Lung microvascular endothelial cell (primary cell): Measurements from ENCODE around the gene MAD1L1. TPM values are rescaled to one million over a fixed set of nuclear protein-coding genes. Genes with fewer than 3 reads are reported as not detected.

Experiments
- DNase-seq, 2 donors: peaks; one replicate each; pipeline versions ENCODE4 v3.0.0 to v3.0.0-alpha.2; 2010; ENCODE audit warnings: low read depth in 2 of 2
- total RNA-seq: library from RNA; depleted of rRNA; stranded (reverse); fragments of >200 nt; gene quantifications from 2 replicates; pipeline ENCODE4 v1.2.1, GENCODE V29; 2014

Gene MAD1L1
- total RNA-seq, 1 donor from 2014 or later = 46.0 TPM

DNA sequence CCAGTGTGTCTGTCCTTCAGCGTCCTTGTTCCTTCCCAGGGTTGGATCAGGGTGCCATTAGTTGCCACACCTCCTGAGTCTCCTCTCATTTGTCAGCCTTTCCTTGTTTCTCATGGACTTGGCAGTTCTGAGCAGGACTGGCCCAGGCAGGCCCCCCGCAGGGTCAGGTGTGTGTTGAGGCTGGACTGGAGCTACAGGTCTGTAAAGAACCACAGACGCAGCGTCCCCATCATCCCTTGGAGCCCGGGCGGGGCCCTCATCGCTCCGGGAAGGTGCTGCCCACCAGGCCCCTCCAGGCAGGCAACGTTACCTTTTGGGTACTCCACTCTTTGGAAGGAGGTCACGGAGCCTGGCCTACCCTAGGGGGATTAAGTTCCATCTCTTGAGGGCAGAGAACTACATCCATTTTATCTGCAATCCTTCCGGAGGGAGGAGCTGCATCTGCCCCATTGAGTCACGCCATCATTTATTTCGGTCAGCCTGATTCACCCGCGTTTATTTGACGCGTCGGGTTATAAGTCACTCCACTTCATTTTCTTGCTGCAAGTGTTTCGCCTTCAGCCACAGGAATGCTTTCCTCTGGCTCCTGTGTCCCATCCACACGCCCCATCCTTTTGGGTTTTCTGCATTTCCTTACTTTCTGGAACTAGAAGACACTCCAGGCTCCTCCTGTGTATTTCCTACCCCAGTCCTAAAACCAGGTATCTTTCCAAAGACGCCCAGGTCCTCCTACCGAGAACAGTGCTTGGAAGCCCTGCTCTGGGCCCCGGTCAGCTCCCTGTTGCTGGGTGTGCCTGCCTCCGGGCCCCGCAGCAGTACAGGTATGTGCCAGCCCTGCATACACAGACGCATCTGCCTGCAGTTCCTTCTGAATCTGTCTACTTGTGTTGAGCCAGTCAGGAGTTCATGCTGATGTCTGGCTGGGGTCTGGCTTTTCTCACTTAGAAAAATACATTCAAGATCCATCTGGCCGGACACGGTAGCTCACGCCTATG is 141.9 kb downstream of the MAD1L1 start:
- DNase-seq = no peak

DNA sequence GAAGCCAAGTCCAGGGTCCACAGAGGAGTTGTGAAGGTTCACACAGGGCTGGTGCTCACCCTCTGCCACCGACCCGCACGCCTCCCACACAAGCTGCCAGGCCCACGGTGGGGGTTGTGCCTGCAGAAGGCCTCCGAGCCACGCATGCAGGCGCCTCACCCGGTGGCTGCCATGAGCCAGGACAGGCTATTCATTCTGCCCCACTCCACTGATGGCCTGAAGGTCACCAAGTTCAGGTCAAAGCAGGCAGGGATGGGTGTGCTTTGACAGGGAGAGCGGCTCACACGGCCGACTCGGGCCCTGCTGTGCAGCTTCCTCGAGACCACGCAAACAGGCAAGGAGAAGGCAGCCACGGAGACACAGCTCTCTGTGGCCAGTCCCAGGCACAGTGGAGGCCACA is 143.9 kb downstream of the MAD1L1 start:
- no peak for DNase-seq

DNA sequence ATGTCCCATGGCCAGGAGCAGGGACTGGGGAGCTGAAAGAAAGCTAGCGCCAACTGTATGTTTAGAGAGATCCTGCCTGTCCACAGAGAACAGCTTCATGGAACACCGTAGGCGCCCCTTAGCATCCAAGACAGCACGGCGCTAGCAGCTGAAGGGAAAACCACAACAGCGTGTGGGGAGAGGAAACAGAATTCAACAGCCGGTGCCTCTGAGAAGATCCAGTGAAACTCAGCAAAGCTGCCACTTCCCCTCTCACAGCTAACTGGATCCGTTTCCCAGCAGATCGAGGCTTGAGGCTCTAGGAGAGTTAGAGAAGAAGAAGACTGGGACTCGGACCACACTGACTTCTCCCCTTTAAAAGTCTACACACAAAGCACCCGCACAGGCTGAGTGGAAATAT is 145.0 kb downstream of the MAD1L1 start:
- DNase-seq = no peak

DNA sequence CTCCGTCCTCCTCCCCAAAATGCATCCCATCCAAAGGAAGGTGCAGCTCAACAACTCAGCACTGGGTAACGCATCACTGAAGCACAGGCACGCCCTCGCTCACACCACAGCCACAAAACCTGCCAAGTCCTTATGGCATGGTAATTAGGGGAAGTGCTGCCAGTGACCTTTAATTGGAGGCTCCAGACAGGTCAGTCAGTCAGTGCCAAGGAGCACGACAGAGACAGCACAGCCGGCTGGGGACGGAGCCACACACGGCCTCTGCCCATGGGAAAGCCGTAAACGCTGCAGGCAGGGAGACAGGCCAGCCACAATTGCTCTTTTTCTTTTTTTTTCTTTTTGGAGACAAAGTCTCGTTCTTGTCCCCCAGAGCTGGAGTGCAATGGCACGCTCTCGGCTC is 146.5 kb downstream of the MAD1L1 start:
- no peak for DNase-seq

DNA sequence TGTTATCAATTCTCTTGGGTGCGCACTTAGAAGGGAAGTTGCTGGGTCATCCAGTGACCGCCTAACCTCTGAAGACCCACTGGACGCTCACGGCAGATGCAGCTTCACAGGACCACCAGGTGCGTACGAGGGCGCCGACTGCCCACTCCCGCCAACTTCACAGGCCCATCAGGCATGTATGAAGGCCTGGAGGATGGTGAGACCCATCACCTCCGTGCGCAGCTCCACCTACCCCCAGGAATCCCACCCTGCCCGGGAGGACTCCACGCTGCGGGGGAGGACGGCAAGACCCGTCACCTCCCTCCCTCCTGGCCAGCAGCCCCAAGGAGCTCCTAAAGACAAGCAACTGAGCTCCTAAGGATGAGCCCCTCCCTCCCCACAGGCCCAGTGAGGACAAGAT is 146.9 kb downstream of the MAD1L1 start:
- no peak for DNase-seq

DNA sequence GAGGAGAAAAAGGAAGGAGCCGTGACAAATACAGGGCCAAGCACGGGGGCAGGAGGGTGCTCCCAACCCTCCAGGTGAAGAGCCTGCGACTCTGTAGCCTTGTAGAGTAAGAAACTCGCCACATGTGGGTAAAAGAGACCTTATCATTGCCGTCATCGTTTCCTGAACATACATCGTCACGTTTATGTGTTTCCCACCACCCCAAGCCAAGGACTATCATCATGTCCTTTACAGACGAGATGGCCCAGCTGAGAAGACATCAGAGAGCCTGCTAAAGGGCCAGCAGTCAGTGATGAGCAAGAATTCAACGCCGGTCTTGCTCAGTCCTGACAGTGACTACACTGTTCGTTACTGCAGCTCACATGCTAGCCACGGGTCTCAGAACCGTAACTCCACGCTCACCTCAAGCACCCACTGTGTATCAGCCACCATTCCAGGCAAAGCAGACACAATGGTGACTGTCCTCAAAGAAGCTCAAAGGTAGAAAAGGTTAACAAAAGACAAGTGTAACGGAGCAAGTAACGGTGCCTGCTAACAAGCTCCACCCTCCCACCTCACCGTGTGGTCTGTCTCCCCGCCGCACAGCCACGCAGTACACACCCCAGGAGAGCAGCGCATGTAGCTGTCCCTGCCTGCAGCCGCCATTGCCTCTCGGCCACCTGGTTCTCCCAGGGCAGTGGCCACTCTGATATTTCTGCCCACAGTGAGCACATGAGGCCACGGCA is 147.8 kb downstream of the MAD1L1 start:
- no peak for DNase-seq

DNA sequence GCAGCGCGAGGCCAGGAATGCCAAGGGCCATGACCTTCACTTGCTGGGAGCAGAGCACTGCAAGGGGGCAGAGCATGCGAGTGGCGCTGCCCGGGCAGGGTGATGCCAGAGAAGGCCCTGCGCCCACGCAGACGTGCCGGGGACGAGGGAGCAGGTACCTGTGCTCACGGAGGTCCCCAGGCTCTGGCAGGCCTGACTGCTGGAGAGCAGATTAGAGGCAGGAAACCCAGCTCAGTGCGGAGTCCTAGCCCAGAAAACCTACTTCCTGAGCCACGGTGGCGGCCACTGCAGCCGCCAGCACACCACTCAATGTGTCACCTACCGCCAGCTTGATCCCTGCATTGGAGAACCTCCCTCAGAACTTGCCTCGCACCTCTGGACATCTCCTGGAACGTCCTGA is 148.4 kb downstream of the MAD1L1 start:
- DNase-seq = no peak

DNA sequence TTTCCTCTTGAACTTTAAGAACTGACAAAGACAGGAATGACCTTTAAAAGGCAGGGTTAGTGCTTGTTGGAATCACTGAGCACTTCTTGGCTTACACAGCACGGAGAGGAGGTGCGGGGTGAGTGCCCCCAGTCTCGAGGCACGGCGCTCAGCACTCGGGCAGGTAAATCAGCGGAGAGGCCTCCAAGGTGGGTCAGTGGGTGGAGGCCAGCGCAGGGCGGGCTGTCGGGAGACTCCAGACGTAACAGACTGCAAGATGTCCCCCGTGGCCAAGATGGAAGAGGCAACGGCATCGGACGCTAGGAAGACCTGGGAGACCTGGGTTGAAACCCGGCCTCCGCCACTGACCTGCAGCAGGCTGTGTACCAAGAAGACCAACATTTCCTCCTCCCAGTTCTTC is 149.4 kb downstream of the MAD1L1 start:
- DNase-seq = no peak

DNA sequence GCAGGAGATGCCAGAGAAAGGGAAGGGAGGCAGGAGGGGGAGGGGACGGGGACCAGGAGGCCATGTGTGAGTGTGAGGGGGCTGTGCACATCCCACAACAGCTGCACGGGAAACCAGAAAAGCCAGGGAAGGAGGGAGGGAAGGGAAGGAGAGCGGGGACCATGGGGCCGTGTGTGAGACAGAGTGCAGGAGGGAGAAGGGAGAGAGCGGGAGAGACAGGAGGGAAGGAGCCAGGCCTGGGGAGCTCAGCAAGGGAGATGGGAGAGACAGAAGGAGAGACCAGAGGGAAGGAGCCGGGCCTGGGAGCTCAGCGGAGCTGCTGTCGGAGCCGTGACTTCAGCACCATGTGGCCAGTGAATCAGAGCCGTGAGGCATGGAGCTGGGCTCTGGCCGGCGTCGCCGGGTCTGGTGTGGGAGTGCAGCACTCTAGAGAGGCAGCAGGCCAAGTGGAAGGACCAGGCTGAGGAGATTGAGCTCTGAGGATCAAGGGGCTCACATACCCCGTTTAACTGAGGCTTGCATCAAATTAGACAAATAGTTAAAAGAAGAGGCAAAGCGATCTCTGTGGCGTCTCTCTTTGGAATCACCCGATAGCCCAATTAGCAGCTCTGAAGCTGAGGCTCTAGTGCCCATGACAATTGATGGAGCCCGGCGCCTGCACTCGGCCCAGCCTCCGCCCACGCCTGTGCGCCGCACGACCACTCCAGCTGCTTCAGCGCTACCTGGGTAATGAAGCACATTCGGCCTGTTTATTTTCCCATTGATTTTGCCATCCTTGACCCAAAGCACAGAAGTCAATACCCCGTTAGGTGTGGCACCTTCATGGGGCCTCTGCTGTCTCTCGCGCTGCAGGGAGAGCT is 150.4 kb downstream of the MAD1L1 start:
- DNase-seq = no peak

DNA sequence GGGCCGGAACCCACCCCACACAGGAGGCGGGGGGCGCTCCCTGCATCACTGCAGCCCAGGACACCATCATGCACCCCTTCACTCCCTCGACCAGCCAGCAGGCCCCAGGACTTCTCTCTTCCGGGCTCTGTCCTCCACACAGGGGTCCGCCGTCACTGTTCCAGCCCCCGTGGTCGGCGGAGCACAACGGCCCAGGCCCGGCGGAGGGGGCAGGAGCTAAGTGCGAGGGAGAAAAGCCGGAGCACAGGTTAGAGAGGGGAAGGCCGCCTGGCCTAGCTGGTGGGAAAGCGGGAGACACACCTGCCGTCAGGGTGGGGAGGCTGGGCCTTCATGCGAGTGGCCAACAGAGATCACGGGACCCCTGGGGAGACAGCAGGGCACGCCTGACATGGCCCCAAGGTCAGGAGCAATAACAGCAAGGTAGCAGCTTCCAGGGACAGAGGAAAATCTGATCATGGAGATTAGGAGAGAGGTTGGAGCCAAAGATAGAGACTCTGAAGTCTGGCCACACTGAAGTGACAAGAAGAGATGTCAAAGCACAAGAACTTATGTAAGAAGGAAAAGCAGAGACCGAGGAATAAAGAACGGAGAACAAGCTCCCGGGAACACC is 151.1 kb downstream of the MAD1L1 start:
- DNase-seq = no peak

DNA sequence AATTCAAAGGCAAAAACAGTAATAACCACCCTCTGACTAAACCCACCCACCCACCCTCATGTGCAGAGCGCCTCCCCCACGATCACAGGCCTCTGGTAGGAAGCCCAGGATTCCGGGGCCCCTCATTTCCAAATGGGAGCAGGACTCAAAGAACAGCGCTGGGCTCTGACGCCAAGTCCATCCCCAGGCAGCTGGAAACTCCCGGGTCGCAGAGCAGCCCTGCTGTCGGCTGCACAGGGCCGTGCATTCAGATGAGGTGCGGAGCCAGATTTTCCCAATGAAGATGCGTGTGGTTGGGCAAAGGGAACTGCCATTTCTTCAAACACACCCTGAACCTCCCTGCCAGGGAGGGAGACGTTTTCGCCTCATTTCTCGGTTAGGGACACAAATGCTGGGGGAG is 152.3 kb downstream of the MAD1L1 start:
- DNase-seq = no peak

DNA sequence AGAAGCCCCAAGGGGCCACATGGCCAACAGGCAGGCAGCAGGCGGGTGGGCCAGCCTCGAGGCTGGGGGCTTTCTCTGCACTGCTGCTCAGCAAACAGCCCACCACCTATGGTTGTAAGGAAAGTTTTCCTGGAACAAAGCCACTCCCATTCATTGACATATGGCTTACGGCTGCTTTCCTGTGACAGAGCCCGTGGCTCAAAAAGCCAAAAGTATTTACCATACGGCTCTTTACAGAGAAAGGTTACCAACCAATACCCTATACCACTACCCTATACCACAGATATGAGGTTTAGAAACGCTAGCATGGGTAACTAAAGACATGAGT is 152.7 kb downstream of the MAD1L1 start:
- no peak for DNase-seq

DNA sequence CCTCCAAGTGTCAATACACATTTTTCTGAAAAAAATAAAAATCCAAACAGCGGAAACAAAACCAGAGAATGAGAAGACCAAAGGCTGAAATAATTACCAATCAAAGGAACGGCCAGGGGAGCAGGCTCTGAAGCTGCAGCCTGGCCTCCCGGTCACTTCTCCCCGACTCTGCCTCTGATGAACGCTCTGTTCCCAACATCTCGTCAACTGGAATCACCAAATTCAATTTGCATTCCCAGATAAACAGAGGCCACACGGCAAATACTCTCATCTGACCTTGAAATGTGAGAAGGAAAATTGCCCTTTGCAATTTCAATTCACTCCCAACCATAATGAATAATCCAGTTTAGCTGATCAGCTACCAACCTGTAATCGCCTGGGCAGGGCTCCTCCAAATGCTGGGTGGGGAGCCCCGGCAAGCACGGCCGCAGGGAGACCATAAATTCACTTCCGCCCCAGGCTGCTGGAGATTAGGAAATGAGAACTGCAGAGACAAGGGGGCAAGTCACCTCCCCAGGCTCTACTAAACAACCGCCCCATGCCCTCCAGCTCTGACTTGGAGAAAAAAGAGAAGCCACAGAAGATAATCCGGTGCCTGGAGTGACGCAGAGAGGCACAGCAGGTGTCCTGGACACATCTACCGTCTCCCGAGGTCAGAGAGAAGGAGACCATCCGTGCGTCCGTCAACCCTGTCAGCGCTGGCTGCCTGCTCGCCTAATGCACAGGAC is 153.2 kb downstream of the MAD1L1 start:
- no peak for DNase-seq

DNA sequence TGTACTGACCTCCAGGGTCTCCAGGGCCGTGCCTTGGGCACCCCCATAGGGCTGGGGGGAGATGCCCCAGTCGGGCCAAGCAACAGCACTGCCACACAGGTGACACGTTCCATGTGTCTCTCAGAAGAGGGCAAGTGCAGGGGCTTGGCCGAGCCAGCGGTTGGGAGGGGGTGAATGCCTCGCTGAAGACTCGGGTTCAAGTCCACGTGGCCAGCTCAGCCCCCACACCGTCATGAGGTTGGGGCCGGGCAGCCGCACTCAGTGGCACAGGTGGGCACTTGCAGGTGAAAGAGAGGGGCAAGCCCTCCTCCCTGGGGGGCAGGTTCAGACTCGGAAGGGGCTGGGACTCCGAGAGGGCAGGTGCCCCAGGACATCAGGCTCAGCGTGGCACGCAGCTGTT is 153.8 kb downstream of the MAD1L1 start:
- DNase-seq = no peak

DNA sequence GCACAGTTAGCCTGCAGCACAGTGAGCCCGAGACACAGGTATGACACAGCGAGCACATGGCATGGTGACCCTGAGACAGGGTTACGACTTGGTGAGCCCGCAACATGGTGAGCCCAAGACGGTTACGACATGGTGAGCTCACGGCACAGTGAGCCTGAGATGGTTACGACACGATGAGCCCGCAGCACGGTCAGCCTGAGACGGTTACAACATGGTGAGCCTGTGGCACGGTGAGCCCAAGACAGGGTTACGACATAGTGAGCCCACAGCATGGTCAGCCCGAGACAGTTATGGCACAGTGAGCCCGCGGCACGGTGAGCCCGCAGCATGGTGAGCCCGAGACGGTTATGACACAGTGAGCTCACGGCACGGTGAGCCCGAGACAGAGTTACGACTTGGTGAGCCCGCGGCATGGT is 156.1 kb downstream of the MAD1L1 start:
- DNase-seq = no peak

DNA sequence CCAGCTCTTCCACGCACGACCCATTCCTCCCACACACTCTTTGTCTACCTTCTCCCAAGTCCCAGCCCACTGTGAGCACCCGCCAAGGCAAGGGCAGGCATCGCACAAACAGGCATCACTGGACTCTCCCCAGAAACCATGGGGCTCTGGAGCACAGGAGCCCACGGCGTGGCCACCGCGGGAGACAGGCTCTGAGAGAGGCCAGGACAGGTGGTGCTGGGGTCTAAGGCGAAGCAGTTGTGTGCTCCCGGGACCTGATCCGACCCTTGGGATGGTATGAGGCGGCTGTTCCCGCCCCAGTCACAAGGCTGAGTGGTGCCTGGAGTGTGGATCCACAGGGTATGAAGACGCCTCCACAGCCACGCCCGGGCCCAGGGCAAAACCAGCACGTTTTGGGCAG is 156.9 kb downstream of the MAD1L1 start:
- DNase-seq = no peak

DNA sequence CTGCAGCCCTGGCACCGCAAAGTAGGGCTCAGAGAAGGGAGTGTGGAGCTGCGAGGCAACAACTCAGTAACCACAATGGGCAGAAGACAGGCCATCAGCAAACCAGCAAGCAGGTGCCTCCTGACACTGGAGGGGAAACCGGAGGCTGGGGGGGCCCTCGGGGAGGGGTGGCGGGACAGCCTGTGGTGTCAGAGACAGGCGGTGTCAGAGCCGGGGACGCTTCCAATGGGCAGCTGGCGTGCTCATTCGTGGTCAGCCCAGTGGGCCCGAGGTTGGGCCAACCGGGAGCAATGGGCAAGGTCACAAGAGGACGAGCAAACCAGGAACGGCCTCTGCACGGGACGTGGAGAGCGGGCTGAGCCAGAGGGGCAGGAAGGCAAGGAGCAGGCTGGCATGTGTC is 158.1 kb downstream of the MAD1L1 start:
- DNase-seq = no peak

DNA sequence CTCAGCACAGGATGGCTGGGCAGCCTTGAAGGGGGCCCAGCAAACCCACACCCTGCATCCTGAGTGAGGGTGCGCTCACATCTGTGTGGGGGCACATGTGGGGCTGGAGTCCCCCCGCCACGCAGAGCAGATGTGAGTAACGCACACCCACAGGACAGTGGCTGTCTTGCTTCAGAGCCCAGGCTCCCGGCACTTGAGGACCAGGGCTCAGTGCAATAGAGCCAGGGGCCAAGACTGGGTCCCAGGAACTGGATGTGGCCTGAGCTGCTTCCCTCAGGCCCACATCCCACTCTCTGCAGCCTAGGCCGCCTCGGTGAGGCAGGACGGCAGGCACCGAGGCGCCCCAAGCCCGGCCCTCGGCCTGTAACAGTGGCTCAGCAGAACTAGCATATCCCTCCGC is 159.9 kb downstream of the MAD1L1 start:
- no peak for DNase-seq

DNA sequence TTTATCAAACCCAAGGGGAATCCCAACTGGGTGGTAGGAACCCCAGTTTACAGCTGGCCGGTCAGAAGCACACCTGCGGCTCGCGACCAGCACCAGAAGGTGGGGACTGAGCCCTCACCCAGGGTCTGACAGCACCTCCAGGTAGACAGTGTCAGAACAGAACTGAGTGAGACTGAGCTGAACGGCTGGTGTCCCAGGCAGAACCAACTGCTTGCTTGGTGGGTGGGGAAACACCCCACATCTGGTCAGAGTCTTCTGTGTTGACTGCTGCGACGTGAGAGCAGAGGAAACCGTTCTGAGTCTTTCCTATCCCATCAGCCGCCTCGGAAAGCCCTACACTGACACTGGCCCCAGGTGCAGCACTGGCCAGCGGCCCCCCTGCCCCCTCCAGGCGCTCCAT is 160.7 kb downstream of the MAD1L1 start:
- DNase-seq = no peak

DNA sequence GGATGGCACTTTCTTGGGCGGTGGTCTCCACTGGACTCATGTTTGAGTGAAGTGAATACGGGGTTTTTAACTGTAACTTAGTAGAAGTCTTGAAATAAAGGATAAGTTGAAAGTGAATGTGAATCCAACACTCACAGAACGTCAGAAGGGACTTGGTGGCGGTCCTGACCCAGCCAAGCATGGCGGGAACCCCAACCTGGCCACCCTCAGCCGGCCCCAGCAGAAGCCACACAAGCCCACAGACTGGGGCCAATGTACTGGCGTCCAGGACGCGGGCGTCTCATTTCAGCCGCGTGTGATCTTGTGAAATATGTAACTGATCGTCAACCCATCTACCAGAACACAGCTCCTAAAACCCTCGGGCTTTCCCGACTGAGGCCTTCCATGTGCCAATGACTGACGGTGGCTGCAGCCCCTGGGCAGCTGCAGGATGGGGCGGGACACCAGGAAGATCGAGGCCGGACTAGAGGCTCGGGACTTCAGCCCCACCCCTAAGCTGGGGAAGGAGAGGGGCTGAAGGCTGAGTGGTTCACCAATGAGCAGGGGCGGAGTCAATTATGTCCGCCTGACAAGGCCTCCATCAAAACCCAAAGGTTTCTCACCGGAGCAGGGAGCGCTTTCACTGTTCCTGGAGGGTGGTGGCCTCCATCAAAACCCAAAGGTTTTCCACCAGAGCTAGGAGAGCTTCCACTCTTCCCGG is 161.5 kb downstream of the MAD1L1 start:
- DNase-seq = no peak
